GM12801 (cell line): ENCODE data around the gene ISCA2.

Experiments
- TF ChIP-seq, protein P1 (sequence below): IDR thresholded peaks from one replicate; pipeline ENCODE4 v1.5.1; 2011; ENCODE audit warnings: control low read depth; ENCODE audit not compliant: insufficient read length; ENCODE audit errors: extremely low read depth

ISCA2 gene

DNA sequence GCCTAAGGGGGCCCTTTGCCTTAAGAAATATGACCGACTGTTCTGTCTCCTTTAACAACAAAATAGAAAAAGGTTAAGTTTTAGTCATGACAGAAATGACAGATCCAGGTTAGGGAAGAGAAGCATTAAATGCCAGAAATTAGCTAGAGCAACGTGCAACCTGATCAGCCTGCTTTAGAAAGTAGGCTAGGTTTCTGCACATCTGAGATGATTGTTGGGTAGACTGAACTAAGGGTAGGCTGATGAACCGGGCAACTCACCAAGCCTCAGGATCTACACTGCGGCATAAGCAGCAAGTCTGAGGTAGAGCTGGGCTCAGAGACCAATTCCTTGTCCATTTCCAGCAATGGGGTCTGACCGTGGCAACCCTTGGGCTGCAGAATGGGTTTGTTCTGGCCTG, 29.9 kb upstream of the ISCA2 start:
- TF ChIP-seq, protein P1, sequence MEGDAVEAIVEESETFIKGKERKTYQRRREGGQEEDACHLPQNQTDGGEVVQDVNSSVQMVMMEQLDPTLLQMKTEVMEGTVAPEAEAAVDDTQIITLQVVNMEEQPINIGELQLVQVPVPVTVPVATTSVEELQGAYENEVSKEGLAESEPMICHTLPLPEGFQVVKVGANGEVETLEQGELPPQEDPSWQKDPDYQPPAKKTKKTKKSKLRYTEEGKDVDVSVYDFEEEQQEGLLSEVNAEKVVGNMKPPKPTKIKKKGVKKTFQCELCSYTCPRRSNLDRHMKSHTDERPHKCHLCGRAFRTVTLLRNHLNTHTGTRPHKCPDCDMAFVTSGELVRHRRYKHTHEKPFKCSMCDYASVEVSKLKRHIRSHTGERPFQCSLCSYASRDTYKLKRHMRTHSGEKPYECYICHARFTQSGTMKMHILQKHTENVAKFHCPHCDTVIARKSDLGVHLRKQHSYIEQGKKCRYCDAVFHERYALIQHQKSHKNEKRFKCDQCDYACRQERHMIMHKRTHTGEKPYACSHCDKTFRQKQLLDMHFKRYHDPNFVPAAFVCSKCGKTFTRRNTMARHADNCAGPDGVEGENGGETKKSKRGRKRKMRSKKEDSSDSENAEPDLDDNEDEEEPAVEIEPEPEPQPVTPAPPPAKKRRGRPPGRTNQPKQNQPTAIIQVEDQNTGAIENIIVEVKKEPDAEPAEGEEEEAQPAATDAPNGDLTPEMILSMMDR = no peak

GRCh38 chr14:74464785-74465184, 28.8 kb upstream of the ISCA2 start:
- TF ChIP-seq, protein P1 = no peak

DNA sequence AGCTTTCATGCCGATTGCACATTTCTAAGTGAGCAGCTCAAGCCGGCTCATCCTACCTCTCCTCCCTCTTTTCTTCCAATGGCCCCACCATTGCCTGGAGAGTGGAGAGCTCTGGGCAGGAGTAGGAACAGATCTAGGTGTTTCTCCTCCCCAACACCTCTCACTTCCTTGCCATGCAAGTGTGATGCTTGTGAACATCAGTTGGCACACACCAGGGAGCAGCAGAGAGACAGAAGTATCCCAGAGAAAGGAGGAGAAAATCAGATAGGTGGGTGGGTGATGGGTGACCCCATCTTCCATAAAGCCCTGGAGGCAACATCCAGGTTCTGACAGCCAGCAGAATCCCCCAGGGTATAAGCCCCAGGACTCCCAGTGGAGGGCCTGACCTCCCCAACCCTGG, 28.2 kb upstream of the ISCA2 start:
- TF ChIP-seq, protein P1 = no peak

GRCh38 chr14:74468513-74468912, 25.1 kb upstream of the ISCA2 start:
- TF ChIP-seq, protein P1 = no peak

DNA sequence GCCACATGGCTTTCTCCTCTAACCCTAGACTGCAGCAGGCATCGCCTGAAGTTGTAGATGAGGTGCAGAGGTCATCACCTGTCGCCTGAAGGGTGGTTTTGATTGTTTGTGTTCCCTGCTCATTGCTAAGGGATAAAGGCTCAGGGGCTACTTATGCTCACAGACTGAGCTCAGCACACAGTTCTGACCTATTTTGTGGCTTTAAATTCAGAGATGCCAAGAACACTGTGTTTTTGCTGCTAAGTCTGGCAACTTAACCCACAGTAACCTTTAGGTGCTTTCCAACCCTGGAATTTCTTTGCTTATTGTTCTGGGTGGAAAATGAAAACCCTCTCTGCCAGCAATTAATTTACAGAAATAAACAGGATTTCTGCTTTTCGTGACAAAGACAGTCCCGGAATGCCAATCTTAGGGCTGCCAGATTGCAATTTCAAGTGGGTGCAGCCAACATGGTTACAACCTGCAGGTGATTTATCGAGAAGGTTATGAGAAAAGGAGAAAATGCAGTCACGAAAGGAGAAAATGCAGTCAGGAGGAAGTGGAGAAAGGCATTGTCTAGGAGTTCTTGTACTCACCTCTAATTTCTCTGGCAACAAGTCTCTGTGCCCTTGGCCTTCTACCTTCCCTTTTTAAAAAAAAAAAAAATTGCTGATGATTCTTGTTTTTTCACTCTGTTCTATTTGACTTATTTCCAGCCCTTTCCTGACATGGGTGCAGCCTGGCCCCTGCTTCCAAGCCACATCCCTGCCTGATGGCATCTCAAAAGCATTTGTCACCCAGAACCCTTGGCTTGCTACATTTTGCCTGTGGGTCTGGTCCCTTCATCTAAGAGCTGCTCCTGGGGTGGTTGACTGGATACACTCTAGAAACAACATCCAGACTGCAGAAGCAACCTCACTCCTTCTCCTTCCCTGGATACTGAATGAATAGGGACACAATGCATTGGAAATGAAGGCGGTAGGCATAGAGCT, 23.7 kb upstream of the ISCA2 start:
- TF ChIP-seq, protein P1 = no peak

GRCh38 chr14:74472601-74473000, 21.0 kb upstream of the ISCA2 start:
- TF ChIP-seq, protein P1 = no peak

DNA sequence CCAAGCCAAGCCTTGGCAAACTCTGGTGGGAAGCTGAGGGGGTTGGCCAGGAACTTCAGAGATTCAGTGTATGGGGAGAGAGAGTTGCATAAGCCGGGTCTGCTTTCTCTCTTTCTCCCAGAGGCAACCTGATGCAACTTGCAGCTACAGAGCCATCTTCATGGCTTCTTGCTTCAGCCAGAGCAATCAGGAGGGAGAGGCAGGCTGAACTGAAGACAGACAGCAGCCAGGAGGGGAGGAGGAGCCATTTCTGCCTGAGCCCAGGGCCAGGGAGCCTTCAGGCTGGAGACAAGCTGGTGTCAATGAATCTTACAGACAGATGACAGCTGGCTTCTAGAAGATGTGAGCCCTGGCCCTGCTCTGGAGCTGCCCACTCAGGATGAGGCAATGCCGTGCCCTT, 19.2 kb upstream of the ISCA2 start:
- TF ChIP-seq, protein P1 = no peak
